ENCODE data around the gene NMT2. TPM values are rescaled to one million over a fixed set of nuclear protein-coding genes. Genes with fewer than 3 reads are reported as not detected.

The NMT2 gene
- total RNA-seq, 2 experiments from 2014 or later: 45.1 to 45.5 TPM

GRCh38 chr10:15099886-15100285, 68.6 kb downstream of the NMT2 start:
- Mint-ChIP-seq H3K36me3 (ENCODE audit: low read depth) (peaks cover 44% of the 10 kb centered on the region), H3K27ac (peak overlapping the region; percentile 5), H3K4me1 (peaks cover 24% of the 10 kb centered on the region), H3K27me3 (peaks cover 2% of the 10 kb centered on the region), H3K9me3 (no peaks in the 10 kb centered on the region), H3K4me3 (peak overlapping the region; percentile 12)
- CTCF ChIA-PET: interaction anchor here (0.7 to 1.1 kb wide), 2 partner anchors 26 to 78 kb away, joined by 3 read pairs; no protein-coding TSS in a partner anchor
- POLR2A ChIA-PET: interaction anchor here (0.8 to 4.0 kb wide), 6 partner anchors 22 to 915 kb away, joined by 3 to 21 read pairs (median 4); partner anchors contain the start of genes MEIG1 and NMT2
- no peak for DNase-seq

GRCh38 chr10:15097011-15097812, 71.3 kb downstream of the NMT2 start, which contains the start of gene RPP38:
TSS of gene RPP38 (plus strand) at chr10:15097355. CDS start at chr10:15103315, 5,960 bp downstream.
- Mint-ChIP-seq H3K4me1 (peaks cover 24% of the 10 kb centered on the region), H3K27ac (peak within 1 kb of the TSS; percentile 87), H3K27me3 (peaks cover 6% of the 10 kb centered on the region), H3K4me3 (peak within 1 kb of the TSS; percentile 87), H3K9me3 (peaks cover under 1% of the 10 kb centered on the region), H3K36me3 (ENCODE audit: low read depth) (peaks cover 25% of the 10 kb centered on the region)
- ChIA-PET CTCF (interaction anchor here (1.1 to 1.8 kb wide), 2 partner anchors 9 to 144 kb away, joined by 5 to 17 read pairs; no protein-coding TSS in a partner anchor), POLR2A (interaction anchor here (0.6 to 4.0 kb wide), 15 partner anchors 9 to 912 kb away, joined by 3 to 21 read pairs (median 4); partner anchors contain the start of genes DCLRE1C, MEIG1 and NMT2)
- peak; percentile 94 for DNase-seq

GRCh38 chr10:15096661-15097010, 71.9 kb downstream of the NMT2 start:
- POLR2A ChIA-PET: interaction anchor here (1.6 to 2.1 kb wide), 2 partner anchors 72 to 104 kb away, joined by 3 to 13 read pairs; partner anchors contain the start of gene NMT2

GRCh38 chr10:15092855-15093408, 75.6 kb downstream of the NMT2 start:
- DNase-seq: no peak
- ChIA-PET POLR2A (no interaction called here), CTCF (no interaction called here)
- H3K4me1 Mint-ChIP-seq: peaks cover 9% of the 10 kb centered on the region
- no peak overlapping the region for H3K4me3 Mint-ChIP-seq
- peaks cover 3% of the 10 kb centered on the region for H3K9me3 Mint-ChIP-seq
- peaks cover 2% of the 10 kb centered on the region for H3K36me3 Mint-ChIP-seq (ENCODE audit: low read depth)
- peaks cover 12% of the 10 kb centered on the region for H3K27me3 Mint-ChIP-seq
- no peak overlapping the region for H3K27ac Mint-ChIP-seq

More at GRCh38 chr10:15096661-15097010, 71.9 kb downstream of the NMT2 start:
- Mint-ChIP-seq H3K27ac (peak overlapping the region; percentile 87), H3K27me3 (peaks cover 8% of the 10 kb centered on the region), H3K4me1 (peaks cover 24% of the 10 kb centered on the region), H3K36me3 (ENCODE audit: low read depth) (peaks cover 20% of the 10 kb centered on the region), H3K4me3 (peak overlapping the region; percentile 87), H3K9me3 (peaks cover 3% of the 10 kb centered on the region)
- no peak for DNase-seq
- CTCF ChIA-PET: no interaction called here

- no peak overlapping the region for H3K4me3 Mint-ChIP-seq
- H3K27me3 Mint-ChIP-seq: peaks cover 12% of the 10 kb centered on the region
- peaks cover 3% of the 10 kb centered on the region for H3K9me3 Mint-ChIP-seq
- ChIA-PET POLR2A (no interaction called here), CTCF (no interaction called here)
- no peaks in the 10 kb centered on the region for H3K36me3 Mint-ChIP-seq (ENCODE audit: low read depth)
- H3K27ac Mint-ChIP-seq: no peak overlapping the region
- no peak for DNase-seq
- H3K4me1 Mint-ChIP-seq: peaks cover 2% of the 10 kb centered on the region
Measured at GRCh38 chr10:15091418-15091817, 77.1 kb downstream of the NMT2 start.

DNA sequence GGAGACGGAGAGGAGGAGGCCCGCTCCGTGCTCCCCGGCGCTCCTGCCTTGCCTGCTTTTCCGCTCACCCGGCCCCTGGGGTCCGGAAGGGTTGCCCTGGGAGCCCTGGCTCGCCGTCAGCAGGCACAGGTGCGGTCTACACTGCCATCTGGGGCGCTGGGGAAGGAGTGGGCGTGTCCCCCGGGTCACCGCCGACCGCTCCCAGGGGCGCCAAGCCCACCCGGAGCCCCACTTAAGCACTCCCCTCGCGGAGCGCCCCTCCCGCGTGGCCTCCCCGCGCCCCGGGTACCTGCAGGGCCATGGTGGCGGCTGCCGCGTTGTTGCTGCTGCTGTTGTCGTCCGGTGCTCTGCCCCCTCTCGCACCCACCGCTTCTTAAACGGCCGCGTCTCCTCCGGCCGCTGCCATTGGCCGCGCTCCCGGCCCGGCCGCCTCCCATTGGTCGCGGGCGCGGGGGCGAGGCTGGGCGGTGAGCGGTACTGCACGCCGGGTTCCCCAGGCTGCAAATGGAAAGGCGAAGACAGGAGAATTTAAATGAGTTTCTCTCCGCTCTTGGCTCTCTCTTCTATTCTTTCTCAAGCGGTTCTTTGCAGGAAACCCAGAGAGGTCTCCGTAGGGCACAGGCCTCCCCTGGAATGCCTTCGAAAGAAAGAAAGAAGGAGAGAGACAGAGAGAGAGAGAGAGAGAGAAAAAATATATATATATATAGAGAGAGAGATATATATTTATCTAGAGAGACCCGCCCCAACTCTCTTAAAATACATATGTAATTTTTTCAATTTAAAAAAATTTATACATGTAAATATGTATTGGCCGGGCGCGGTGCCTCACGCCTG, 79.8 kb downstream of the NMT2 start, which contains the start of gene ACBD7:
Gene ACBD7 (minus strand): TSS at position 349 of the 834 bp plus-strand sequence. CDS start 48 bp downstream, at position 301.
- Mint-ChIP-seq H3K36me3 (ENCODE audit: low read depth) (no peaks in the 10 kb centered on the region), H3K27ac (no peak within 1 kb of the TSS), H3K27me3 (peaks cover 11% of the 10 kb centered on the region), H3K9me3 (peaks cover 3% of the 10 kb centered on the region), H3K4me1 (peaks cover 9% of the 10 kb centered on the region), H3K4me3 (peak within 1 kb of the TSS; percentile 70)
- peak; percentile 86 for DNase-seq
- POLR2A ChIA-PET: no interaction called here
- CTCF ChIA-PET: no interaction called here

- Mint-ChIP-seq H3K27me3 (peaks cover 2% of the 10 kb centered on the region), H3K27ac (no peak overlapping the region), H3K36me3 (ENCODE audit: low read depth) (no peaks in the 10 kb centered on the region), H3K4me1 (peaks cover 9% of the 10 kb centered on the region), H3K9me3 (no peaks in the 10 kb centered on the region), H3K4me3 (peak overlapping the region; percentile 45)
- CTCF ChIA-PET: no interaction called here
- POLR2A ChIA-PET: no interaction called here
- peak; percentile 21 for DNase-seq
Measured at GRCh38 chr10:15084502-15084922, 84.0 kb downstream of the NMT2 start.

DNA sequence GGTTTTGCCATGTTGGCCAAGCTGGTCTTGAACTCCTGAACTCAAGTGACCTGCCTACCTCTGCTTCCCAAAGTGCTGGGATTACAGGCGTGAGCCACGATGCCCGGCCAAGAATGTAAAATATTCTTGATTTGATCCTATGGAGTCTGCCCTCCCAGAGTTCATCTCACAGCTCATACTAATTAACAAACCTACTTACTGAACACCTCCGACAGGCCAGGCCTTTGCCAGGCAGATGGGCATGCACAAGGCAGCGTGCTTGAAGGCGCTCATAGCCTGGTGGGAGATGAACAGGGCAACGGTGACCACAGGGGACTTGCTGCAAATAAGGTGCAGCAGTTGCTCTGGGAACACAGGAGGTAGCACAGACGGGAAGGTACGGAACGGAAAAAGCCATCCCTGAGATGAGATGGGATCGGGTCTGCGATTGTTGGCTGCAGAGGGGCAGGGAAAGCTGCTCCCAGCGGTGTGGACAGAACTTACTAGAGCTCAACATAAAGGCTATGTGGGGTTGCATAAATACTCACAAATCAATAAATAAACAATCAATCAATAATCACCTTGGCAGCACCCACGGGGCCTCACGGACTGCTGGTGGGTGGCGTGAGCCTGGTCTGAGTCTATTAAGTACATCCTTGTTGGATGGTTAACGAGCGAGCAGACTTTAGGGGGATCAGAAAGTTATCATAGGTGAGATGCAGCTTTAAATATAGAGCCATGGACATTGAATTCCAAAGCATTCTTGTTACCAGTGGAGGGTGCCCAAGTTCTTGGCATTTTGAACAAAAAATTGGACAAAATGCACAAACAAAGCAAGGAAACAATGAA, 84.6 kb downstream of the NMT2 start:
- Mint-ChIP-seq H3K36me3 (ENCODE audit: low read depth) (no peaks in the 10 kb centered on the region), H3K9me3 (no peaks in the 10 kb centered on the region), H3K27ac (no peak overlapping the region), H3K4me3 (peak overlapping the region; percentile 45), H3K4me1 (peaks cover 9% of the 10 kb centered on the region), H3K27me3 (peaks cover 2% of the 10 kb centered on the region)
- POLR2A ChIA-PET: no interaction called here
- DNase-seq: no peak
- CTCF ChIA-PET: no interaction called here

DNA sequence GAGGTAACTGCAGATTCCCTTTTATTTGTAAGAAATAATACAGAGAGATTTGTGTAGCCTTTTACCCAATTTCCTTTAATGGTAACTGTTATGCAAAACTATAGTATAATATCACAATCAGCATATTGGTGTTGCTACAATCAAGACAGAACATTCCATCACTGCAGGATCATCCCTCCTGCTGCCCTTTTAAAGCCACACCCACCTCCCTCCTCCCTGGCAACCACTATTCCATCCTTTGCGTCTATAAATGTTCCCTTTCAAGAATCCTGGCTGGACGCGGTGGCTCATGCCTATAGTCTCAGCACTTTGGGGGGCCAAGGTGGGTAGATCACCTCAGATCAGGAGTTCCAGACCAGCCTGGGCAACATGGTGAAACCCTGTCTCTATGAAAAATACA, 93.1 kb downstream of the NMT2 start:
- H3K9me3 Mint-ChIP-seq: no peaks in the 10 kb centered on the region
- H3K27ac Mint-ChIP-seq: no peak overlapping the region
- H3K36me3 Mint-ChIP-seq (ENCODE audit: low read depth): no peaks in the 10 kb centered on the region
- no peak overlapping the region for H3K4me3 Mint-ChIP-seq
- no peaks in the 10 kb centered on the region for H3K4me1 Mint-ChIP-seq
- POLR2A ChIA-PET: no interaction called here
- CTCF ChIA-PET: no interaction called here
- no peak for DNase-seq
- H3K27me3 Mint-ChIP-seq: peaks cover 2% of the 10 kb centered on the region

GRCh38 chr10:15072358-15072757, 96.1 kb downstream of the NMT2 start:
- no peak for DNase-seq
- ChIA-PET POLR2A (no interaction called here), CTCF (no interaction called here)
- Mint-ChIP-seq H3K4me3 (no peak overlapping the region), H3K36me3 (ENCODE audit: low read depth) (no peaks in the 10 kb centered on the region), H3K27me3 (peaks cover 3% of the 10 kb centered on the region), H3K9me3 (no peaks in the 10 kb centered on the region), H3K4me1 (no peaks in the 10 kb centered on the region), H3K27ac (no peak overlapping the region)

DNA sequence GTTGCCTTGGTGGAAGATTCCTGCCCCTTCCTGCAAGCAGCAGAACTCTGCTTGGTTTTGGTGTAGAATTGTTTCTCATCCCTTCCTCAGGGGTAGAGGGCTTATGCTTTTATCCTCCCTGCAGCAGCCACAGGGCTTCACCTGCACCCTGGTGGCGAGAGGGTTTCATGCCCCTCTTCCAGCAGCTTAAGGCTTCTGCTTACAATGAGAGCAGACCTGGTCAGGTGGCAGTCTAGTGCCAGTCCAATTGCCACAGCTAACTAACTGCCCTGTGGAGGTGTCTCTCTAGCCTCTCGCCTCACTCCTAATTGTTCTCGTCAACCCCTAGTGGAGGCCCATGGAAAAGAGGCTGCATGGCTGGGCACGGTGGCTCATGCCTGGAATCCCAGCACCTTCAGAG, 99.3 kb downstream of the NMT2 start:
- no peaks in the 10 kb centered on the region for H3K36me3 Mint-ChIP-seq (ENCODE audit: low read depth)
- POLR2A ChIA-PET: no interaction called here
- DNase-seq: no peak
- peaks cover 6% of the 10 kb centered on the region for H3K27me3 Mint-ChIP-seq
- H3K4me3 Mint-ChIP-seq: no peak overlapping the region
- no peaks in the 10 kb centered on the region for H3K9me3 Mint-ChIP-seq
- H3K27ac Mint-ChIP-seq: no peak overlapping the region
- H3K4me1 Mint-ChIP-seq: no peaks in the 10 kb centered on the region
- CTCF ChIA-PET: no interaction called here

- CTCF ChIA-PET: no interaction called here
- no peaks in the 10 kb centered on the region for H3K4me1 Mint-ChIP-seq
- H3K27me3 Mint-ChIP-seq: peaks cover 6% of the 10 kb centered on the region
- H3K27ac Mint-ChIP-seq: no peak overlapping the region
- no peak for DNase-seq
- no peaks in the 10 kb centered on the region for H3K9me3 Mint-ChIP-seq
- POLR2A ChIA-PET: no interaction called here
- H3K4me3 Mint-ChIP-seq: no peak overlapping the region
- no peaks in the 10 kb centered on the region for H3K36me3 Mint-ChIP-seq (ENCODE audit: low read depth)
Measured at GRCh38 chr10:15068802-15069201, 99.7 kb downstream of the NMT2 start.

All from activated CD4-positive, alpha-beta memory T cell treated with anti-CD3 and anti-CD28 coated beads, Interleukin-2, amount 10 ng/mL, durations not matched to agents 7 days and 5 days (primary cell).